ENCODE results near the gene FSTL5. TPM values are rescaled to one million over a fixed set of nuclear protein-coding genes. Genes with fewer than 3 reads are reported as not detected.

The FSTL5 gene
- total and polyA plus RNA-seq, 5 donors: 0.02 TPM; not detected in 4

DNA sequence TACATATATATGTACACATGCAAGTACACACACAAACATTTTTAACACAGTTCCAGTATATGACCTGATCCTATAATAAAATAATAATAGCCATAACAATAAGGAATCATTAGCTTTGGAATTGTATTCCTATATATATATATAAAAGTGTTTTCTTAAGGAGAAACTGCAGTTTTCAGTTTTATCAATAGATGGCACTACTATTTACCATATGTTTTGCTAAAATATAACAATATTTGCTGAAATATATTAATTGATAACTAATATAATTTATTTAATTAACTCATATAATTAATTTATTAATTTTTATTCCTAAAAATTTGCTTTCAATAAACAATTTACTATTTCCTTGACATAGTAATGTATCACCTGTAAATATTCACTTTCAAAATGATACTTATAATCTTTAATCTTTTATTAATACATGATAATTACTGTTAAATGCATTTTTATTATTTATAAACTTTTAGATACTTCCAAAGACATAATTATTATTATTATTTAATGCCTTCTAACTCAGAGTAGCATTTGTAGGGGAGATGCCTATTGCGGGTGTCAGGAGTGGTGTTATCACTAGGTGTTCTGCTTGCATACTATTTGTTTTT, 599.5 kb downstream of the FSTL5 start:
- no peaks in the 10 kb centered on the region for H3K9me3 ChIP-seq (ENCODE audit: control insufficient read depth, low read length)
- H3K4me3 ChIP-seq (ENCODE audit: low read length): no peak overlapping the region
- no peak overlapping the region for H3K27ac ChIP-seq (ENCODE audit: low read length)
- no peak for DNase-seq
- H3K4me1 ChIP-seq (ENCODE audit: control insufficient read depth, insufficient read depth, low read length): no peaks in the 10 kb centered on the region
- WGBS: 97% methylated on average over 1 of the region's 1 CpG
- no peak for ATAC-seq
- intact Hi-C loops (cut with DNase I): no loop called here
- H3K27me3 ChIP-seq (ENCODE audit: control insufficient read depth, insufficient read depth): no peaks in the 10 kb centered on the region

DNA sequence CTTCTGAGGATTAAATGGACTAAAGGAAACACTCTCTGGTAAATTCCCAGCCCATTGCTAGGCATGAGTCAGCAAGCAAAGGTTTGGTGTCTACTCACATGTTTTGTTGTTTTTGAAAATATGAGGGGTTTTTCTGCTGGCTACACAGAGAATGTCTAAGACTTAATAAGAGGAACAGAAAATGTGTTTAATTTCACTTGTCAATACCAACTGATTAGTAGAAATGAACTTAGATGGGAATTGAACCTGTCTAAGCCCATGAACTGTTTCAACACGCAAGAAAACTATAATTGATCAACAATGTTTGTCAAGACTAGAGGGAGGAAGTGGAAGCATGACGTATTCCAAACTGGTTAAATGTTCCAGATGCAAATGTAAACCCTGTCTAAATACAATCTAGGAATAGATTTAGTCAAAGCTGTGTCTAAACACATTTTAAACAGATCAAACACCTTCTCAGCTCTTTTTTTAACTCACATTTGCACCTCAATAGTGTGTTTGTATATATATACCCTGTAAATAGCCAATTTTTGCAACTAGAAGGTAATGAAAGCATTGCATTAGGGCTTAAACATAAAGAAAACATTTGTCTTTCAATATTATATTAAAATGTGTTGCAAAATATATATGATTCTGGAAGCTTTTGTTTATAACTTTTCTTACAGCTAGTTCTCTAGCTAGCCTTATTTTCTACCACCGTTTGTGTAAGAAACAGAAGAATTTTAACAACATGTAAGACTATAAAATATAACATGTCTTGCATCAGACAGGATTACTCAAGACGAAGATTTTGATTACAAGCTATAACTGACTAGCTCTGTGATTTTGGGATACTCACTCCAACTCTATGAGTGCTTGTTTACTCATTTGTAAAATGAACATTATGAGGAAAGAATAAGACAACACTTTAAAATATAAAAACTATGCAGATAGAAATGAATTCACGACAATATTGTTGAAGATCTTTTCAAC, 607.8 kb downstream of the FSTL5 start:
- Histone ChIP-seq H3K9me3 (ENCODE audit: control insufficient read depth, low read length) (no peaks in the 10 kb centered on the region), H3K4me1 (ENCODE audit: control insufficient read depth, insufficient read depth, low read length) (no peaks in the 10 kb centered on the region), H3K27me3 (ENCODE audit: control insufficient read depth, insufficient read depth) (no peaks in the 10 kb centered on the region), H3K4me3 (ENCODE audit: low read length) (no peak overlapping the region), H3K27ac (ENCODE audit: low read length) (no peak overlapping the region)
- DNase-seq (no peak), ATAC-seq (no peak)
- WGBS: 72% methylated on average over 5 of the region's 5 CpGs
- intact Hi-C loops (cut with DNase I): no loop called here

DNA sequence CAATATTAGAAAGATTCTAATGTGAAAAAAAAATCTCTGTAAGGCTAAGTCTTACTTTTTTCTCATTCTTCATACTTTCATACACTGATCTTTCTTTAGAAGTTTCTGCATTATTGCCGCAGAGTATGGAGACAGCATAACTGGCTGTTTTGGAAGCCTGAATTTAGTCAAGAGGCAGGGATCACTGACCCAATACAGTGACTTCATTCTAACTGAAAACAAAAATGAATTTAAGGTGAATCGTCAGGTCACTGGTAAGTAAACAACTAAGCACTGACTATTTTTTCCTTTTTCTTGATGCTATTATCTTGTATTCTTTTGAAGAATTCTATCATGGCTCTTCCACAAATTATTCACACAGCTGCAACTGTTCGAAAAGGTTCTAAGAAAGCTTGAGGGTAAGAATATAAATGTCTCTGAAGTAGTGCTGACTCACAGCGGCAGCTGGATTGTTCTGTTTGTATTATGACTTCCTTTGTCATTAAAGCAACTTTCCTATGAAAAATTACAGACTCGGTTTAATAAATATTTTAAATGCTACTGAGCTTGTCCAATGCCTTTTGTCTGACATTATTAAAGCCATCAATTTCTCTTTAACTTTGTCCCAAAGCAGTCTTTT, 609.3 kb downstream of the FSTL5 start:
- no peak overlapping the region for H3K27ac ChIP-seq (ENCODE audit: low read length)
- no peak for DNase-seq
- no peak for ATAC-seq
- H3K4me3 ChIP-seq (ENCODE audit: low read length): no peak overlapping the region
- 58% methylated on average over 5 of the region's 5 CpGs for WGBS
- intact Hi-C loops (cut with DNase I): no loop called here
- no peaks in the 10 kb centered on the region for H3K27me3 ChIP-seq (ENCODE audit: control insufficient read depth, insufficient read depth)
- no peaks in the 10 kb centered on the region for H3K9me3 ChIP-seq (ENCODE audit: control insufficient read depth, low read length)
- no peaks in the 10 kb centered on the region for H3K4me1 ChIP-seq (ENCODE audit: control insufficient read depth, insufficient read depth, low read length)

DNA sequence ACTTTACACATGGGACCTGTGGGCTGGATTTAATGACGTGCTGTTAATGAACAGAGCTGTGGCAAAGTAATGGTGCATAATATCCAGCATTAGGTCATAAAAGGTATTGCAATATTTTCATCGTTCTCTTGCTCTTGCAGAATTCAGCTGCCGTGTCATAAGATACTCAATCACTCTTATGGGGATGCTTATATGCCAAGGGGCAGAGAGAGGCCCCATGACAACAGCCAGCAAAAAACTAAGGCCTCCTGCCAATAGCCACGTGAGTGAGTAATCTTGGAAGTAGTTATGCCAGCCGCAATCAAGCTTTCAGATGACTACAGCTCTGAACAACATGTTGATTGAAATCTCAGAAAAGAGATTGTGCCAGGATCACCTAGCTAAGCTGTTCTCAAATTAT, 616.9 kb downstream of the FSTL5 start:
- Histone ChIP-seq H3K27ac (ENCODE audit: low read length) (no peak overlapping the region), H3K4me1 (ENCODE audit: control insufficient read depth, insufficient read depth, low read length) (no peaks in the 10 kb centered on the region), H3K27me3 (ENCODE audit: control insufficient read depth, insufficient read depth) (no peaks in the 10 kb centered on the region), H3K9me3 (ENCODE audit: control insufficient read depth, low read length) (no peaks in the 10 kb centered on the region), H3K4me3 (ENCODE audit: low read length) (no peak overlapping the region)
- no peak for ATAC-seq
- intact Hi-C loops (cut with DNase I): no loop called here
- DNase-seq: peak in 1 of 3 donors; percentile 12
- WGBS: 59% methylated on average over 5 of the region's 5 CpGs

DNA sequence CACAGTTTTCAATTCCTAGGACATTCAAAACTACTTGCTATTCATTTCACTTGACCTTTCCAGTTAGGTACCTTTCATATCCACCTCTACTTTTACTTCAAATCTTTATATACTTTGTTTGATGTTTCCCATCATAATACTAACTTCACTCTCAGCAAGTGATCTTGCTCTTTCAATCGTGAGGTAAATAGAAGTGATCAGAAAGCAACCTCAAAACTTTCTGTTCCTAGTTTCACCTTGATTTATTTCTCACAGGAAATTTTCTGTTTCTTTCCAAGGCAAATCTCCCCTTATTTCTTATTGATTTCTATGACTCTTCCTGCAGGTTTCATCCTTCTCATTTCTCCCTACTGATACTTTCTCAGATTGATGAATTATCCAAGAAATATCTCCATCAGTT, 623.5 kb downstream of the FSTL5 start:
- H3K27me3 ChIP-seq (ENCODE audit: control insufficient read depth, insufficient read depth): no peaks in the 10 kb centered on the region
- intact Hi-C loops (cut with DNase I): no loop called here
- H3K27ac ChIP-seq (ENCODE audit: low read length): no peak overlapping the region
- H3K9me3 ChIP-seq (ENCODE audit: control insufficient read depth, low read length): no peaks in the 10 kb centered on the region
- ATAC-seq: no peak
- WGBS: 71% methylated on average over 1 of the region's 1 CpG
- no peaks in the 10 kb centered on the region for H3K4me1 ChIP-seq (ENCODE audit: control insufficient read depth, insufficient read depth, low read length)
- no peak for DNase-seq
- no peak overlapping the region for H3K4me3 ChIP-seq (ENCODE audit: low read length)

DNA sequence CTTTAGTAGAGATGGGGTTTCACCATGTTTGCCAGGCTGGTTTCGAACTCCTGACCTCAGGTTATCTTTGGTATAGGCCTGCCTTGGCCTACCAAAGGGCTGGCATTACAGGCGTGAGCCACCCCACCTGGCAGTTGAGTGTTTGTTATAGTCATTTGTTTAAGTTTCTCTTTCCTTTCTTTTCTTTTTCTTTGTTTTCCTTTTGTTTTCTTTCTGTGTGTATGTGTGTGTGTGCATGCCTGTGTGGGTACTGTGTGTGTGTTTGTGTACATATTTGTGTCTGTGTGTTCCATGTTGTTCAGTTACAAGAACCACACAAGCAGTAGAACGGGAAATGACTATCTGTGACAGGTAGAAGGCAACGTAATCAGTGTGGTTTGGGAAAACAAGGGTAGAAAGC, 624.9 kb downstream of the FSTL5 start:
- no peak for DNase-seq
- no peaks in the 10 kb centered on the region for H3K27me3 ChIP-seq (ENCODE audit: control insufficient read depth, insufficient read depth)
- no peak for ATAC-seq
- 83% methylated on average over 4 of the region's 4 CpGs for WGBS
- H3K9me3 ChIP-seq (ENCODE audit: control insufficient read depth, low read length): no peaks in the 10 kb centered on the region
- intact Hi-C loops (cut with DNase I): no loop called here
- H3K4me3 ChIP-seq (ENCODE audit: low read length): no peak overlapping the region
- no peaks in the 10 kb centered on the region for H3K4me1 ChIP-seq (ENCODE audit: control insufficient read depth, insufficient read depth, low read length)
- H3K27ac ChIP-seq (ENCODE audit: low read length): no peak overlapping the region

DNA sequence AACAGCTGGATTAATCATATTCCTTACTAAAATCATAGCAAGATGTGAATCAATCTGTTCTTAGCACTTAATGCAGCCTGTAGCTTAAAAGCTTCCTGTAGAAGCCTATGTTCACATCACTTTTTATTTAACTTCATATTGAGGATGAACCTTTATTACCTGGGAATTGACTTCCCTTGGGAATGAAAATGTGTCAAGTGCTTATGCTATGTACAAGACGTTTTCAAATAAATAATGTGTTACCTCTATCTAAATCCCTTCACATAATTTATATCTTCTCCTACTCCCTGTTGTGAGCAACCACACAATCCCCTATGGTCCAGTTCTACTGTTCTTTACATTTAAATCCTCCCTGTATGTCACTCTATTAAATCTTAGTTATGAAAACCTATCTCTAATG, 633.1 kb downstream of the FSTL5 start:
- intact Hi-C loops (cut with DNase I): no loop called here
- DNase-seq (no peak), ATAC-seq (no peak)
- Histone ChIP-seq H3K27me3 (ENCODE audit: control insufficient read depth, insufficient read depth) (no peaks in the 10 kb centered on the region), H3K4me1 (ENCODE audit: control insufficient read depth, insufficient read depth, low read length) (no peaks in the 10 kb centered on the region), H3K27ac (ENCODE audit: low read length) (no peak overlapping the region), H3K4me3 (ENCODE audit: low read length) (no peak overlapping the region), H3K9me3 (ENCODE audit: control insufficient read depth, low read length) (no peaks in the 10 kb centered on the region)
- WGBS: 67% methylated on average over 1 of the region's 1 CpG

DNA sequence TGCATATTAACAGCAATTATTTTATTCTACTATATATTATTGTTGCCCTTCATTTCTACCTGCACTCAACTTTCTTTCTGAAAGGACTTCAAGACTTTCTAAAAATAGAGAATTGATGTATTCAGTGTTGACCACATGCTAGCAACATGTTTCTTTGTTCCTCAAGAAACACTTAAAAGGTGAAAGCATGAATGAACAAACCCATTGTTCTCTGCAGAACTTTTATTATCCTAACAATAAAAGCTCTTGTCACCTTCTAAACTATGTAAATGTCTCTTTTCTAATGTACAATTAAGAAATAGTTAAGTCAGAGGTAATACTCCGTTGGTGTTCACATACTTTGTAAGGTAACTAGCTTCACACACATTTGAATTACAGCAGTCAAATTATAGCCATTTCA, 638.7 kb downstream of the FSTL5 start:
- no peaks in the 10 kb centered on the region for H3K27me3 ChIP-seq (ENCODE audit: control insufficient read depth, insufficient read depth)
- H3K4me1 ChIP-seq (ENCODE audit: control insufficient read depth, insufficient read depth, low read length): no peaks in the 10 kb centered on the region
- ATAC-seq: no peak
- no peak for DNase-seq
- WGBS: 68% methylated on average over 1 of the region's 1 CpG
- intact Hi-C loops (cut with DNase I): no loop called here
- no peaks in the 10 kb centered on the region for H3K9me3 ChIP-seq (ENCODE audit: control insufficient read depth, low read length)
- H3K4me3 ChIP-seq (ENCODE audit: low read length): no peak overlapping the region
- H3K27ac ChIP-seq (ENCODE audit: low read length): no peak overlapping the region

DNA sequence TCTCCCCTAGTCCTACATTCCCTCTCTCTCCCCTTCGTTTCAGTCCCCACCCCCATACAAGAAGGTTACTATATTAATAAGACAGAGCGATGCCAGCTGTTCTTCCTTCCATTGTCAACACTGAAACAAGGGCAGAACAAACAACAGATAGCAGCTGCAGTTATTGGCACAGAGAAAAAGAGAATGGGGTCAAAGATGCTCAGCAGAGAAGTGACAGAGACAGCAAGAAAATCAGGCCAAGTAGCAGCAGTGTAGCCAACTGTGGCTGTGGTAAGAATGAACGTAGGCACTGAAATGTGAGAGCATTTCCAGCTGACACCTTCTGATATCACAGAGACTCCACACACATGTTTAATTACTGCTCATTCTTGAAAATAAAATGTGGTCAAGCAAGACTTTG, 641.8 kb downstream of the FSTL5 start:
- H3K4me3 ChIP-seq (ENCODE audit: low read length): no peak overlapping the region
- no peak for DNase-seq
- WGBS: 16% methylated on average over 3 of the region's 3 CpGs
- H3K9me3 ChIP-seq (ENCODE audit: control insufficient read depth, low read length): no peaks in the 10 kb centered on the region
- no peak overlapping the region for H3K27ac ChIP-seq (ENCODE audit: low read length)
- H3K4me1 ChIP-seq (ENCODE audit: control insufficient read depth, insufficient read depth, low read length): no peaks in the 10 kb centered on the region
- intact Hi-C loops (cut with DNase I): no loop called here
- H3K27me3 ChIP-seq (ENCODE audit: control insufficient read depth, insufficient read depth): no peaks in the 10 kb centered on the region
- peak in 1 of 2 donors; percentile 73 for ATAC-seq

DNA sequence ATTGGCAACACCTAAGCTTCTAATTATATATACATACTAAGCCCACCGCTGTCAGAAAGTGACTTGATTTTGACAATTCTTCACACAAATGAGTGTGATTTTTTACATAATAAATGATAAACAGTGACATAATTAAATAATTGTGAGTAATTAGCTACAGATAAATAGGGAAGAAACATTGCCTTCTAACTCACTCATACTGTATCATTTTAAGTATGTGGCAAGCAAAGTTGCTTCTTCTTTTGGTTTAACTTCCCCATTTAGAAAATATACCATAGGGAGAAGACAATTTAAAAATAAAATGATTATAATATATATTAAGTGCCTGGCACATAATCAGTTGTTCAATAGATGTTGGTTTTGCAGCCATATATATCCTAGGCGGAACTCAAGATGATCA, 644.2 kb downstream of the FSTL5 start:
- no peak overlapping the region for H3K4me3 ChIP-seq (ENCODE audit: low read length)
- no peaks in the 10 kb centered on the region for H3K9me3 ChIP-seq (ENCODE audit: control insufficient read depth, low read length)
- intact Hi-C loops (cut with DNase I): no loop called here
- WGBS: 94% methylated on average over 2 of the region's 2 CpGs
- no peaks in the 10 kb centered on the region for H3K27me3 ChIP-seq (ENCODE audit: control insufficient read depth, insufficient read depth)
- ATAC-seq (no peak), DNase-seq (no peak)
- H3K4me1 ChIP-seq (ENCODE audit: control insufficient read depth, insufficient read depth, low read length): no peaks in the 10 kb centered on the region
- no peak overlapping the region for H3K27ac ChIP-seq (ENCODE audit: low read length)

DNA sequence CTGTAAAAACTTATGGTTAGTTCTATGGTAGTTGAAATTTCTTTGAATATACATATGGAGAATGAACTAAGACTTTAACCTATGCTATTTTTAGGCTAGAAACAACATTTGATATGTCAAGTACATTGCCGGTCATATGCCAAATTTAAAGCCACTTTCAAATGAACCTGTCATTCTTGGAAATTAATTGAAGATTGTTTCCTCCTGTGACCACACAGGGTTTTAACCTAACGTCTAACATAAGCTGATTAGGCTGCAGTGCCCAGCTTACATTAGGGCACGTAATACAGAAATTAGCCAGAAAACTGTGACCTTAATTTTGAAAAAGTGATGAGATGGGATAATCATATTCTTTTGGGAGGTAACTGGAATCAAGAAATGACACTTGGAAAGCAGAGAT, 645.9 kb downstream of the FSTL5 start:
- 35% methylated on average over 3 of the region's 3 CpGs for WGBS
- Histone ChIP-seq H3K4me3 (ENCODE audit: low read length) (no peak overlapping the region), H3K27me3 (ENCODE audit: control insufficient read depth, insufficient read depth) (no peaks in the 10 kb centered on the region), H3K4me1 (ENCODE audit: control insufficient read depth, insufficient read depth, low read length) (no peaks in the 10 kb centered on the region), H3K9me3 (ENCODE audit: control insufficient read depth, low read length) (no peaks in the 10 kb centered on the region), H3K27ac (ENCODE audit: low read length) (no peak overlapping the region)
- no peak for DNase-seq
- intact Hi-C loops (cut with DNase I): no loop called here
- ATAC-seq: no peak

All from right cardiac atrium (tissue), 5 donors.